ENCODE measurements around the gene TPT1. TPM values are rescaled to one million over a fixed set of nuclear protein-coding genes. Genes with fewer than 3 reads are reported as not detected.
"Not testable (repeated sequence)": the region's sequence is repeated elsewhere in the genome, so short reads cannot be mapped to it uniquely, and the experiment has no call there.

Gene TPT1
- 1,000 to 10,000 TPM; 6,680 to 8,997 (median 7,956) TPM for total RNA-seq
- 9,990 TPM for total RNA-seq (2013)
- total RNA-seq: 1,775 to 6,761 (median 4,800) reads per million in 29 experiments

DNA sequence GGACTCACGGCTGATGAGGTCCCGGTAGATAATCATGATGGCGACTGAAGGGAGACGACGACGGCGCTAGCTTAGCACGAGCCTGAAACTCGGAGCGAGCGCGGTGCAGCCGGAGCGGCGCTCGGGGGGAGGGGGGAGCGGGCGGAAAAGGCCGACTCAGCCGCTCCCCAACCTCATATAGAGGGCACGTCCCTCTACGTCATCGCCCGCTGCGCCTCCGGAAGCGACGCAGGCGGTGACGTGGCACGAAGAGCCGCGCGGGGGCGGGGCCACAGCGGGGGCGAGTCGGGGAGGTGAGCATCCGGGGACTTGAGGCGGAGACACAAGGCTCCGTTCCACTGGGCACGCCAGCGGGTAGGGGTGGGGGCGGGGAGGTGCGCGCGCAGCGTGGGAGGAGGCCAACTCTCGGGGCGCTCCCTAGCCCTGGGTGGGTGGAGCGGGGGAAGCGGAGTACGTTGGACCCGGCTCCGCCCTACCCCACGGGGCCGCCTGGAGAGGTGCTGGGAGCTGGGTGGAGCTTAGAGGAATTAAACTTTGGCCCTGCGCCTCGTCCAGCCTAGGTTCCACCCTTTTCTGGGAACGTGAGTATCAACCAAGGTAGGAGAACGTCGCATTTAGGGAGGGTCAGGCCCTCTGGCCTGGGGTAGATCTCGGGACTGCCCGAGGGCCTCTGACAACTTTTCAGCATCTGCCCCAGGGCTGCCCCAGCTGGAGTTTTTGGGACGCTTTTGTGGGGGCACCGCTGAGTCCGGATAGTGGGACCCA is at the start of gene TPT1:
TSS of gene TPT1 (minus strand) at position 150 of the 765 bp plus-strand sequence. CDS start at position 36, 114 bp downstream.
- Histone ChIP-seq H3K9me3 (no peaks in the 10 kb centered on the region), H3K4me3 (ENCODE audit: control insufficient read depth in 1 of 2, extremely low read depth in 1 of 2, low read length in 1 of 2) (peak within 1 kb of the TSS; percentile 72 to 85), H3K27me3 (replicated peaks in 1 of 2; ENCODE audit: control insufficient read depth in 2 of 2, extremely low read depth in 1 of 2, insufficient read depth in 2 of 2, low read length in 1 of 2) (no peaks in the 10 kb centered on the region), H3K4me1 (ENCODE audit: control insufficient read depth in 1 of 2, extremely low read depth in 1 of 2, insufficient read depth in 2 of 2, low read length in 2 of 2) (peaks cover 15 to 31% of the 10 kb centered on the region in 2 experiments), H3K27ac (ENCODE audit: low read length) (peak within 1 kb of the TSS; percentile 88), H3K36me3 (ENCODE audit: control insufficient read depth in 2 of 2, extremely low read depth in 1 of 2, insufficient read depth in 1 of 2, low read length in 1 of 2) (peaks cover 0 to 47% of the 10 kb centered on the region in 2 donors)
- DNase-seq: peak; percentile 99 to 100 (median 100)
- POLR2A ChIA-PET: interaction anchor here (0.5 to 2.5 kb wide), 9 partner anchors 9 to 838 kb away, joined by 3 to 12 read pairs (median 4); partner anchors contain the start of gene GTF2F2 (in 1 of the 2)
- H3K4me1 Mint-ChIP-seq: peaks cover 58 to 61% (median 59%) of the 10 kb centered on the region in 3 donors
- H3K4me3 Mint-ChIP-seq: peak within 1 kb of the TSS; percentile 96 to 98 (median 98)
- no peaks in the 10 kb centered on the region for H3K9me3 Mint-ChIP-seq
- under 1% methylated on average over 42 of the region's 67 CpGs for WGBS (ENCODE audit: insufficient coverage)
- CTCF ChIA-PET: interaction anchor here (0.6 to 1.4 kb wide), 13 partner anchors 9 to 1548 kb away, joined by 3 to 6 read pairs (median 4); partner anchors contain the start of gene SLC25A30 (in 1 of the 2)
- ATAC-seq (replicated peaks in 1 of 4): peak; percentile 86 to 91 (median 89)
- no peaks in the 10 kb centered on the region for H3K27me3 Mint-ChIP-seq
- H3K27ac Mint-ChIP-seq: peak within 1 kb of the TSS; percentile 99
- H3K36me3 Mint-ChIP-seq: peaks cover 47% of the 10 kb centered on the region

DNA sequence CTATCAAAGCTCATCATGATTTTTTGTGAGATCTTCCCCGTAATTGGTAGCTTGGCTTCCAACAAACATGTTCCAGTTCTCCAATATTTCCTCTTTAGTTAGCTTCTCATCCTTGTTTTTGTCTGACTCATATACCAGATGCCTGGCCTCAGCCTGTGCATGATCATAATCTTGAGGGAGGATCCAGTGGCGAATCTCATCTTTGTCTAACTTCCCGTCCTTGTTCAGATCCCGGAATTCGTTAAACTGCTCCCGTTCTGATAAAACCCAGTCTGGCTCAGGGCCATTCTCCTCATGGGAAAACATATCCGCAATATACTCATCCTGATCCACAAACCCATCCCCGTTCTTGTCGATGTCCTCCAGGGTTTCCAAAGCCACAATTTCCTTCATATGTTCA is 49.4 kb upstream of the TPT1 start:
- Mint-ChIP-seq H3K36me3 (peaks cover 24% of the 10 kb centered on the region), H3K4me1 (peaks cover 19 to 22% (median 21%) of the 10 kb centered on the region in 3 donors), H3K27ac (peak overlapping the region in 1 of 2 donors; percentile 59)
- CTCF ChIA-PET: interaction anchor here in 1 of 2 donors (0.6 kb wide), 1 partner anchor 58 kb away, joined by 4 read pairs; no protein-coding TSS in a partner anchor
- H3K4me3 ChIP-seq (ENCODE audit: control insufficient read depth in 1 of 2, extremely low read depth in 1 of 2, low read length in 1 of 2); DNase-seq; H3K27me3 Mint-ChIP-seq; H3K4me3 Mint-ChIP-seq; H3K27me3 ChIP-seq (replicated peaks in 1 of 2; ENCODE audit: control insufficient read depth in 2 of 2, extremely low read depth in 1 of 2, insufficient read depth in 2 of 2, low read length in 1 of 2); POLR2A ChIA-PET; H3K4me1 ChIP-seq (ENCODE audit: control insufficient read depth in 1 of 2, extremely low read depth in 1 of 2, insufficient read depth in 2 of 2, low read length in 2 of 2); H3K9me3 Mint-ChIP-seq; ATAC-seq (replicated peaks in 1 of 4); H3K9me3 ChIP-seq; H3K27ac ChIP-seq (ENCODE audit: low read length): not testable (repeated sequence)
- 94% methylated on average over 3 of the region's 9 CpGs for WGBS (ENCODE audit: insufficient coverage)
- H3K36me3 ChIP-seq (ENCODE audit: control insufficient read depth in 2 of 2, extremely low read depth in 1 of 2, insufficient read depth in 1 of 2, low read length in 1 of 2): peaks cover 0 to 15% of the 10 kb centered on the region in 2 donors

DNA sequence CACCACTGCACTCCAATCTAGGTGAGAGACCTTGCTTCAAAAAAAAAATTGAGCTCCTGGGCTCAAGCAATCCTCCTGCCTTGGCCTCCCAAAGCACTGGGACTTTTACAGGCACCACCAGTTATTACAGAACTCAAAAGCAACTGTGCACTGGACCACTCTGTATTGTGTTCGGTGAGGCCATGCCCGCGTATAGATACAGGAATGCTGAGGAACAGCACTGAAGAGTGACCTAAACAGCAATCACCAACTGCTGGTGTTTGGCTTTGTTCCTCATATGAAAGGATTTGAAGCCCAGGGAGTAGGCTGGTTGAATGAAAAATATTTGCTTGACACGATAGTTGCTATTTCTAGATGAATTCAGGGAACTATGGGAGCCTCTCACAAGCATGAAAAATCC is 47.7 kb upstream of the TPT1 start:
- H3K27me3 ChIP-seq (replicated peaks in 1 of 2; ENCODE audit: control insufficient read depth in 2 of 2, extremely low read depth in 1 of 2, insufficient read depth in 2 of 2, low read length in 1 of 2): no peaks in the 10 kb centered on the region
- no CpG with 5 or more reads among the region's 4 CpGs for WGBS (ENCODE audit: insufficient coverage)
- no peak overlapping the region for H3K4me3 ChIP-seq (ENCODE audit: control insufficient read depth in 1 of 2, extremely low read depth in 1 of 2, low read length in 1 of 2)
- POLR2A ChIA-PET: interaction anchor here in 1 of 2 donors (0.6 kb wide), 1 partner anchor 318 kb away, joined by 4 read pairs; no protein-coding TSS in a partner anchor
- H3K27ac ChIP-seq (ENCODE audit: low read length): no peak overlapping the region
- CTCF ChIA-PET: no interaction called here
- DNase-seq: no peak
- no peaks in the 10 kb centered on the region for H3K9me3 ChIP-seq
- Mint-ChIP-seq H3K4me3 (no peak overlapping the region), H3K4me1 (peaks cover 3 to 7% (median 6%) of the 10 kb centered on the region in 3 donors), H3K36me3 (peaks cover 32% of the 10 kb centered on the region), H3K9me3 (no peaks in the 10 kb centered on the region), H3K27ac (no peak overlapping the region), H3K27me3 (no peaks in the 10 kb centered on the region)
- peaks cover 0 to 15% of the 10 kb centered on the region in 2 donors for H3K36me3 ChIP-seq (ENCODE audit: control insufficient read depth in 2 of 2, extremely low read depth in 1 of 2, insufficient read depth in 1 of 2, low read length in 1 of 2)
- no peak for ATAC-seq (replicated peaks in 1 of 4)
- H3K4me1 ChIP-seq (ENCODE audit: control insufficient read depth in 1 of 2, extremely low read depth in 1 of 2, insufficient read depth in 2 of 2, low read length in 2 of 2): no peaks in the 10 kb centered on the region

DNA sequence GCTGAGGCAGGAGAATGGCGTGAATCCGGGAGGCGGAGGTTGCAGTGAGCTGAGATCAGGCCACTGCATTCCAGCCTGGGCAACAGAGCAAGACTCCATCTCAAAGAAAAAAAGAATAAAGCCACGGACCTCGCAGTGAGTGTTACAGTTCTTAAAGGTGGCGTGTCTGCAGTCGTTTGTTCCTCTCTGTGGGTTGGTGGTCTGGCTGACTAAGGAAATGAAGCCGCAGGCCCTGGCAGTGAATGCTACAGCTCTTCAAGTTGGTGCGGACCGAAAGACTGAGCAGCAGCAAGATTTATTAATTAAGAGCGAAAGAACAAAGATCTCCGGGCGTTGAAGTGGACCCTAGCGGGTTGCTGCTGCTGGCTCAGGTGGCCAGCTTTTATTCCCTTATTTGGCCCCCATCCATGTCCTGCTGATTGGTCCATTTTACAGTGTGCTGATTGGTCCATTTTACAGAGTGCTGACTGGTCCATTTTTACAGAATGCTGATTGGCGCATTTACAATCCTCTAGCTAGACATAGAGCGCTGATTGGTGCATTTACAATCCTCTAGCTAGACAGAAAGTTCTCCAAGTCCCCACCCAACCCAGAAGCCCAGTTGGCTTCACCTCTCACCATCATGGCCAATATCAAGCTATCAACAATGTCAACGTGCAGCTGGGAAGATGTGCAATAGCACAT is 46.1 kb upstream of the TPT1 start:
- H3K27ac ChIP-seq (ENCODE audit: low read length); H3K36me3 ChIP-seq (ENCODE audit: control insufficient read depth in 2 of 2, extremely low read depth in 1 of 2, insufficient read depth in 1 of 2, low read length in 1 of 2); H3K4me3 Mint-ChIP-seq; H3K27me3 ChIP-seq (replicated peaks in 1 of 2; ENCODE audit: control insufficient read depth in 2 of 2, extremely low read depth in 1 of 2, insufficient read depth in 2 of 2, low read length in 1 of 2); H3K9me3 ChIP-seq; H3K4me3 ChIP-seq (ENCODE audit: control insufficient read depth in 1 of 2, extremely low read depth in 1 of 2, low read length in 1 of 2); H3K27ac Mint-ChIP-seq; H3K27me3 Mint-ChIP-seq; H3K9me3 Mint-ChIP-seq; H3K4me1 ChIP-seq (ENCODE audit: control insufficient read depth in 1 of 2, extremely low read depth in 1 of 2, insufficient read depth in 2 of 2, low read length in 2 of 2); H3K4me1 Mint-ChIP-seq: not testable (repeated sequence)
- ATAC-seq (replicated peaks in 1 of 4): peak in 2 of 4 experiments; percentile 35 to 36
- peak in 1 of 35 experiments; percentile 16 for DNase-seq
- peaks cover 32% of the 10 kb centered on the region for H3K36me3 Mint-ChIP-seq
- WGBS (ENCODE audit: insufficient coverage): 71% methylated on average over 14 of the region's 17 CpGs
- POLR2A ChIA-PET: interaction anchor here in 1 of 2 donors (0.6 kb wide), 1 partner anchor 12 kb away, joined by 5 read pairs; no protein-coding TSS in a partner anchor
- CTCF ChIA-PET: interaction anchor here in 1 of 2 donors (0.6 kb wide), 2 partner anchors 42 to 227 kb away, joined by 3 to 7 read pairs; no protein-coding TSS in a partner anchor

DNA sequence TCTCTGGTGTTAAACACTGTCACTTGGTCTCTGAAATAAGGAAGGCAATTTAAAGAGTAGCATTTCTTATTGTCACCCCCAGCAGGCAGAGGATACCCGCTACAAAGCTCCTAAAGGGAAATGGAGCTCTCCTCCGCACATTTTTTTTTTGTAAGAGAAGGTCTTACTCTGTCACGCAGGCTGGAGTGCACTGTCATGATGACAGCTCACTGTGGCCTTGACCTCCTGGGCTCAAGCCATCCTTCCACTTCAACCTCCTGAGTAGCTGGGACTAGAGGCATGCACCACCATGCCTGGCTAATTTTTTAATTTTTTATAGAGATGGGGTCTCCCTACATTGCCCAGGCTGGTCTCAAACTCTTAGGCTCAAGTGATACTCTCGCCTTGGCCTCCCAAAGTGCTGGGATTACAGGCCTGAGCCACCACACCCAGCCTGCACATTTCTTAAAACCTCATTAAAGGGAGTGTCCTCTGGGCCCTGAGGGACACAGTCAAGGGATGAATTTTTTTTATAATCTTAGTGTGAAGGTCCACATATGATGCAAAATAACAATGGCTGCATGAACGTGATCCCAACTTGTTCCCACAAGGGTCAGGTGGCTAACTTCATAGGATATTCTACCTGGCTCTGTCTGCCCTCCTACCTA is 45.0 kb upstream of the TPT1 start:
- DNase-seq: no peak
- H3K4me1 ChIP-seq (ENCODE audit: control insufficient read depth in 1 of 2, extremely low read depth in 1 of 2, insufficient read depth in 2 of 2, low read length in 2 of 2): no peaks in the 10 kb centered on the region
- WGBS (ENCODE audit: insufficient coverage): 94% methylated on average over 3 of the region's 5 CpGs
- H3K9me3 ChIP-seq: no peaks in the 10 kb centered on the region
- no peak overlapping the region for H3K27ac ChIP-seq (ENCODE audit: low read length)
- Mint-ChIP-seq H3K4me3 (no peak overlapping the region), H3K27ac (no peak overlapping the region), H3K4me1 (peaks cover 3 to 7% (median 6%) of the 10 kb centered on the region in 3 donors), H3K27me3 (no peaks in the 10 kb centered on the region), H3K36me3 (peaks cover 32% of the 10 kb centered on the region), H3K9me3 (no peaks in the 10 kb centered on the region)
- no peak overlapping the region for H3K4me3 ChIP-seq (ENCODE audit: control insufficient read depth in 1 of 2, extremely low read depth in 1 of 2, low read length in 1 of 2)
- POLR2A ChIA-PET: interaction anchor here (0.7 to 1.1 kb wide), 2 partner anchors 17 to 32 kb away, joined by 3 read pairs; partner anchors contain the start of gene SLC25A30 (in 1 of the 2)
- no peak for ATAC-seq (replicated peaks in 1 of 4)
- peaks cover 0 to 7% of the 10 kb centered on the region in 2 donors for H3K36me3 ChIP-seq (ENCODE audit: control insufficient read depth in 2 of 2, extremely low read depth in 1 of 2, insufficient read depth in 1 of 2, low read length in 1 of 2)
- no peaks in the 10 kb centered on the region for H3K27me3 ChIP-seq (replicated peaks in 1 of 2; ENCODE audit: control insufficient read depth in 2 of 2, extremely low read depth in 1 of 2, insufficient read depth in 2 of 2, low read length in 1 of 2)
- CTCF ChIA-PET: interaction anchor here in 1 of 2 donors (0.5 to 0.6 kb wide), 2 partner anchors 41 to 234 kb away, joined by 3 to 5 read pairs; no protein-coding TSS in a partner anchor

All from T-cell (primary cell).